ENCODE measurements around the gene HOXB4.

DNA sequence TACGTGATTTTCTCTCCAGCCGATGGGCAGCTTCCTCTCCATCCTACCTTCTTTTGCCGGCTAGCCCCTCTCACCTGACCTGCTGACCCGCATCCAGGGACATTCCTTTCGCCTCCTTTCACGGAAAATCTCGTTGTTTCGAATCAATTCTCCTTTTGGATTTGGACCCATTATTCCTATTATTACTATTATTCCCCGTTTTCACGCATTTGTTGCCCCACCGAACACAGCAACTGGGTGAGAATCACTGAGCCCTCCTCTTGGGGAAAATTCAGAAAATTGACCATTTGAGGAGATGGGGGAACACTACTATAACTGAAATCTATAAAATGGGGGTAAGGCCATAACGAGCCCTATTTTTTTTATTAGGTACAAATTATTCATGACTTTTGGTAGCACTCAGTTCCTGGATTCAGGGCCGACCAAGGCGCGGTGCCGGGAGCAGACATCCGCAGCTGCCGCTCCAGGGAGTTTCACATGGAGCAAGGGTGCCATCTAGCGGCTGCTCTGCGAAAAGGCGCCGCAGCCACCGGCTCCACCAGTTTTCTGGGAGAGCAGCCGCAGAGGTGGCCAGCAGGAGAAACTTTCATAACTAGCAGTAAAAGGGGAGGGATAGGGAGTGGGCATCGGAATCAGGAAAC is 40.2 kb upstream of the HOXB4 start:
- TF ChIP-seq EZH2 (optimal IDR thresholded peaks at IDR 0.05; ENCODE audit: low read depth, low read length) (no peak), EZH2phosphoT487 (IDR thresholded peaks at IDR 0.05; ENCODE audit: low read length) (no peak)
- TF ChIP-seq, protein P1, sequence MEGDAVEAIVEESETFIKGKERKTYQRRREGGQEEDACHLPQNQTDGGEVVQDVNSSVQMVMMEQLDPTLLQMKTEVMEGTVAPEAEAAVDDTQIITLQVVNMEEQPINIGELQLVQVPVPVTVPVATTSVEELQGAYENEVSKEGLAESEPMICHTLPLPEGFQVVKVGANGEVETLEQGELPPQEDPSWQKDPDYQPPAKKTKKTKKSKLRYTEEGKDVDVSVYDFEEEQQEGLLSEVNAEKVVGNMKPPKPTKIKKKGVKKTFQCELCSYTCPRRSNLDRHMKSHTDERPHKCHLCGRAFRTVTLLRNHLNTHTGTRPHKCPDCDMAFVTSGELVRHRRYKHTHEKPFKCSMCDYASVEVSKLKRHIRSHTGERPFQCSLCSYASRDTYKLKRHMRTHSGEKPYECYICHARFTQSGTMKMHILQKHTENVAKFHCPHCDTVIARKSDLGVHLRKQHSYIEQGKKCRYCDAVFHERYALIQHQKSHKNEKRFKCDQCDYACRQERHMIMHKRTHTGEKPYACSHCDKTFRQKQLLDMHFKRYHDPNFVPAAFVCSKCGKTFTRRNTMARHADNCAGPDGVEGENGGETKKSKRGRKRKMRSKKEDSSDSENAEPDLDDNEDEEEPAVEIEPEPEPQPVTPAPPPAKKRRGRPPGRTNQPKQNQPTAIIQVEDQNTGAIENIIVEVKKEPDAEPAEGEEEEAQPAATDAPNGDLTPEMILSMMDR (IDR thresholded peaks at IDR 0.05; ENCODE audit: low read length), result peak; percentile 95

Data from MM.1S (cell line).